Progenitor cell of endocrine pancreas (in vitro differentiated cells): ENCODE data around the gene SYT1. TPM values are rescaled to one million over a fixed set of nuclear protein-coding genes. Genes with fewer than 3 reads are reported as not detected.

ENCODE experiments used
- DNase-seq: peaks from one replicate; pipeline ENCODE4 v3.0.0; 2021; ENCODE audit warnings: low spot score; ENCODE audit not compliant: unreplicated experiment
- H3K27ac Mint-ChIP-seq: 2 replicates; pipeline ENCODE4 v1.8.0; 2021; ENCODE audit warnings: mild to moderate bottlenecking, moderate library complexity, mixed read lengths
- H3K27me3 Mint-ChIP-seq: 2 replicates; pipeline ENCODE4 v1.8.0; 2021; ENCODE audit warnings: mixed read lengths
- H3K36me3 Mint-ChIP-seq: 2 replicates; pipeline ENCODE4 v1.8.0; 2022; ENCODE audit warnings: mixed read lengths; ENCODE audit not compliant: insufficient read depth
- H3K4me1 Mint-ChIP-seq: 2 replicates; pipeline ENCODE4 v1.8.0; 2021; ENCODE audit warnings: low read depth, mixed read lengths
- H3K4me3 Mint-ChIP-seq: 2 replicates; pipeline ENCODE4 v1.8.0; 2021; ENCODE audit warnings: low read depth, mild to moderate bottlenecking, moderate library complexity, mixed read lengths
- H3K9me3 Mint-ChIP-seq: 2 replicates; pipeline ENCODE4 v1.8.0; 2021; ENCODE audit warnings: low read depth, mixed read lengths
- CTCF ChIP-seq: fragments of 200-600 bp; sonication (generic); IDR thresholded peaks from one replicate; pipeline ENCODE4 v1.5.0; 2021; ENCODE audit warnings: antibody characterized with exemption, mild to moderate bottlenecking; ENCODE audit not compliant: unreplicated experiment
- total RNA-seq: library from RNA; stranded (reverse); gene quantifications from 2 replicates; pipeline ENCODE4 v1.2.1, GENCODE V29; 2021

The SYT1 gene
- total RNA-seq, 1 donor from 2014 or later = 4.3 TPM

DNA sequence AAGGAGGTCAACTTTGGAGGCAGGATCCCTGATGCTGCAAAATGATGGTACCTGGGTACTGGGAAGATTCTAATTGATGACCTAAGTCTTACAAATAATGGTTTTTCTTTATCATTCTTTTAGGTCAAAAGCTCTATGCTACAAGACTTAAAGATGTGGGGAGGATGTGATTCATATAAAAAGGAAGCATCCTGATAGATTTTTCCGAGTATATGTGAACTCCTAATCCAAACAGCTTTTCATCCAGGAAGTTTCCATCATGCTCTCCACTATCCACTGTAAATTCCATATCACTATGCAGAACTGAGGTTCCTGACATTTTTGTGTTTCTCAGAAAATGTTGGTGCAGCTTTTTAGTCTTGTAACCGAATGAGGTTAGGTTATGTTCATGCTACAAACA is 533.0 kb downstream of the SYT1 start:
- no peak overlapping the region for H3K27ac Mint-ChIP-seq

DNA sequence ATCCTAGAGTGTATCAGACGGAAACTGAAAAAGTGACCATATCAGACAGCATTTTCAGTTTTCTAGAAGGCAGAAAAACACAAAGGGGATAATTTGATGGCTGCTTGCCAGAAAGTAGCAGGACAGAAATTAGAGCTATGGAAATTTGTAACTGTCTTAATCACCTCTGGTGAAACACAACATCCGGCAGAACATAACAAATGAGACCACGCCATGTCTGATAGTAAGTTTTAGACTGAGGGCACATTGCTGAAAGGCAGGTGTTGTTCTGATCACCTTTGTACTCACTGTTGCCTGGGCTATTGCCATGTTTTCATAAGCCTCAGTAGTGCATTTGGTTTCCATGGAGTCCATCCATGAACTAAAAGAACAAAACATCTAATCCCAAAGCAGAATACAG is 535.9 kb downstream of the SYT1 start:
- TF ChIP-seq CTCF = no peak
- no peak overlapping the region for H3K4me3 Mint-ChIP-seq
- H3K27me3 Mint-ChIP-seq = no peaks in the 10 kb centered on the region
- no peak for DNase-seq
- no peaks in the 10 kb centered on the region for H3K36me3 Mint-ChIP-seq
- H3K27ac Mint-ChIP-seq = no peak overlapping the region
- H3K4me1 Mint-ChIP-seq = peaks cover 1% of the 10 kb centered on the region
- no peaks in the 10 kb centered on the region for H3K9me3 Mint-ChIP-seq

More for the DNA sequence above, 533.0 kb downstream of the SYT1 start:
- H3K4me1 Mint-ChIP-seq = peaks cover 1% of the 10 kb centered on the region
- DNase-seq = no peak
- TF ChIP-seq CTCF = no peak
- H3K36me3 Mint-ChIP-seq = no peaks in the 10 kb centered on the region
- no peaks in the 10 kb centered on the region for H3K9me3 Mint-ChIP-seq
- no peaks in the 10 kb centered on the region for H3K27me3 Mint-ChIP-seq
- no peak overlapping the region for H3K4me3 Mint-ChIP-seq

GRCh38 chr12:79402606-79403005 is 538.0 kb downstream of the SYT1 start:
- H3K4me1 Mint-ChIP-seq = peaks cover 3% of the 10 kb centered on the region
- H3K4me3 Mint-ChIP-seq = no peak overlapping the region
- TF ChIP-seq CTCF = no peak
- DNase-seq = no peak
- H3K27me3 Mint-ChIP-seq = no peaks in the 10 kb centered on the region
- no peaks in the 10 kb centered on the region for H3K9me3 Mint-ChIP-seq
- no peak overlapping the region for H3K27ac Mint-ChIP-seq
- no peaks in the 10 kb centered on the region for H3K36me3 Mint-ChIP-seq

DNA sequence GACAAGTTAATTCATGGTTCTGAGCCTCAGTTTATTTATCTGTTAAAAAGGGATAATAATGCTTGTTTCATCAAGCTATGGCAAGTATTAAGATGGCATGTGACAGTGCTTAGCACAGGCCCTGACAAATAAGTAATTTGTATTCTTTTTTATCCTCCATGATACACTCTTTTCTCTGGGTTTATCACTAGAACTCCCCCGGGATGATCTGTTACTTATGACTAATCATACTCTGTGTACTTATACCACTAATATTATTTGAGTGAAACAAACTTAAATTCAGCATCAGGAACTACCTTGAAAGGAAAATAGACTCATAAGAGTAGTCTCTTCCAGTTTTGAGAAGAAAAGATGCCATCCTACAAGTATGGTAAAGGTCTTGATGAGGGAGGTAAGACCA is 542.4 kb downstream of the SYT1 start:
- no peaks in the 10 kb centered on the region for H3K9me3 Mint-ChIP-seq
- no peak overlapping the region for H3K4me3 Mint-ChIP-seq
- no peak overlapping the region for H3K27ac Mint-ChIP-seq
- peaks cover 14% of the 10 kb centered on the region for H3K4me1 Mint-ChIP-seq
- TF ChIP-seq CTCF = no peak
- H3K36me3 Mint-ChIP-seq = no peaks in the 10 kb centered on the region
- DNase-seq = no peak
- no peaks in the 10 kb centered on the region for H3K27me3 Mint-ChIP-seq

GRCh38 chr12:79407671-79408622 is 543.4 kb downstream of the SYT1 start:
- H3K27ac Mint-ChIP-seq = no peak overlapping the region

More at GRCh38 chr12:79407671-79408622, 543.4 kb downstream of the SYT1 start:
- TF ChIP-seq CTCF = peak; percentile 77
- peak; percentile 39 for DNase-seq
- Mint-ChIP-seq H3K27me3 (no peaks in the 10 kb centered on the region), H3K4me3 (no peak overlapping the region), H3K4me1 (peaks cover 14% of the 10 kb centered on the region), H3K36me3 (no peaks in the 10 kb centered on the region), H3K9me3 (no peaks in the 10 kb centered on the region)
